Stimulated activated CD4-positive, alpha-beta T cell treated with anti-CD3 and anti-CD28 coated beads, Interleukin-15, amount 100 ng/mL, for 48 hours (primary cell): ENCODE data around the gene ST3GAL2.
"Not testable (repeated sequence)": the region's sequence is repeated elsewhere in the genome, so short reads cannot be mapped to it uniquely, and the experiment has no call there.

Experiments used
- DNase-seq, 2 donors: peaks; one replicate each; pipeline ENCODE4 v3.0.0-alpha.2; 2020; ENCODE audit warnings: low read depth in 2 of 2

ST3GAL2 gene

DNA sequence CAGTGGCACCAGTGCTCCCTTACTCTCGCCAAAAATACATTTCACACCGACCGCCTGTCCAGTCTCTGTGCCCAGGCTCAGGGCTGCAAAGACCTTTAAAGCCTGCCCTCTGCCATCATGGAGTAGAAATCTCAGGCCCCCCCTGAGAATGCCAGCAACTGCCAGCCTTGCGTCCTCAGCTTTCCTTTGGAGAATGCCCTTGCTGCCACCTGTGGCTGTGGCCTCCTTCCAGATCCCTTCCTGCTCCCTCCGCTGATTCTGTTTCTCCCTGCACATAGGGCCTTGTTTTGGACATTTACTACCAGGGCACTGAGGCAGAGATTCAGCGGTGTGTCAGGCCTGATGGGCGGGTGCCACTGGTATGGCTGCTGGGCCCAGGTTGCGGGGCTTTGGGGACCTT is 28.7 kb upstream of the ST3GAL2 start:
- DNase-seq: no peak

DNA sequence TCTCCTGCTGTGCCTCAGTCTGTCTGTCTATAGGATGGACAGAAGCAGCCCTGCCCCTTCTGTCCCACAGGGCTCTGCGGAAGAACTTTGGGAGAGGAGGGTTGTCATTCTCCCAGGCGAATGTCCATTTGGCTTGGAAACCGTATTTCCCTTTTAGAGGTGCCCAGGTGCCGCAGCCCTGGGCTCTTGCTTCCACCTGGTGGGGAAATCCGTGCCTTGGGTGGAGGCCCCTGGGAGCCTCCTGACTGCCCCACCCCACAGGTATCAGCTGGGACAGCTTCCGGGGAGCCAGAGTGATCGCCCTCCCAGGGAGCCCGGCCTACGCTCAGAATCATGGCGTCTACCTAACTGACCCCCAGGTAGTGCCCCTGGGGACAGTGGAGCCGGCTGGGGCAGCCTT is 28.2 kb upstream of the ST3GAL2 start:
- DNase-seq: no peak

DNA sequence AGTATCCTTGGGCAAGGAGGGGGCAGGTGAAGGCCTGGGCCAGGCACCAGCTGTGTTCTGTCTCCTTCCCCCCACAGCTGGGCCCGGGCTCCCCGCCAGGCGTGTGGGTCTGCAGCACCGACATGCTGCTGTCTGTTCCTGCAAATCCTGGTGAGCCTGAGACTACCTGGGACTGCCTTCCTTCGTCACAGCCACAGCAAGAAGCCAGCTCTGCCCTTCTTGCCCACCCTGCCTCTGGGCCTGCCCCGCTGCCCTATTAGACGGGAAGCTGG is 27.8 kb upstream of the ST3GAL2 start:
- DNase-seq: no peak

DNA sequence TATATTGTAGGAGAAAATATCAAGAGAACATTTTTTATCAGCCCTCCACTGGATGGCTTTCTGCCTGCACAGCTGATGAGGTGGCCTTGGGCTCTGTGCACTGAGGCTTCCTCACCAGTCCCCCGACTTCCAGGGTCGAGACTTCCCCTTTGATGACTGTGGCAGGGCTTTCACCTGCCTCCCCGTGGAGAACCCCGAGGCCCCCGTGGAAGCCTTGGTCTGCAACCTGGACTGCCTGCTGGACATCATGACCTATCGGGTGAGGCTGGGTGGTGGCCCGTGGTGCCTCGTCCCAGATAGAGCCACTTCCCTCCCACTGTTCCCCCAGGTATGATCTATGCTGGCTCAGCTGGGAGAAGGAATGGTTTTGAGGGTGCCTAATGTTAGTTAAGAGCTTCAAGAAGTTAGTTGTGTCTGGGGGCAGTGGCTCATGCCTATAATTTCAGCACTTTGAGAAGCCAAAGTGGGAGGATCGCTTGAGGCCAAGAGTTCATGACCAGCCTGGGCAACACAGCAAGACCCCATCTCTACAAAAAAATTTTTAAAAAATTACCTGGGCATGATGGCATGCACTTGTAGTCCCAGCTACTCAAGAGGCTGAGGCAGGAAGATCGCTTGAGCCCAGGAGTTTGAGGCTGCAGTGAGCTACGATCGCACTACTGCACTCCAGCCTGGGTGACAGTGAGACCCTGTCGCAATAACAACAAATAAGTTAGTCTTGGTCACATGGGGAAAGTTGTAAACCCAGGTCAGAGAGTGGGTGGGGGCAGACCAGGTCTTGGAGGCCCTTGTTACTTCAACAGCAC is 27.3 kb upstream of the ST3GAL2 start:
- DNase-seq: no peak

DNA sequence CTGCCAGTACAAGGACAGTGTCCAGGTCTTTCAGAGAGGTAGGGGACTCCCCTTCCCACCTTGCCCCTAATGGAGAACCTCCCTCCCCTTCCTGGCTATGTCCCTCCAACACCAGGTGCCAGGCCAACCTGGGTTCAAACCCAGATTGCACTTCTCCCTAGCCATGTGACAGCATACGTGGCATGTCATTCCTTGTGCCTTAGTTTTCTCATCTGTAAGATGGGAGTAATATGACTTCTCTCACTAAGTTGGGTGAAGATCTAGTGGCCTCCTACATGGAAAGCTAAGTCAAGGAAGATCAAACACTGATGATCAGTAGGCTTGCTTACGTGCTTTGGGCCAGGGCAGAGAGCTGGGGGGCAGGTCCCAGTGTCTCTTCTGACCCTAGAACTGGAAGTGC is 24.3 kb upstream of the ST3GAL2 start:
- no peak for DNase-seq

DNA sequence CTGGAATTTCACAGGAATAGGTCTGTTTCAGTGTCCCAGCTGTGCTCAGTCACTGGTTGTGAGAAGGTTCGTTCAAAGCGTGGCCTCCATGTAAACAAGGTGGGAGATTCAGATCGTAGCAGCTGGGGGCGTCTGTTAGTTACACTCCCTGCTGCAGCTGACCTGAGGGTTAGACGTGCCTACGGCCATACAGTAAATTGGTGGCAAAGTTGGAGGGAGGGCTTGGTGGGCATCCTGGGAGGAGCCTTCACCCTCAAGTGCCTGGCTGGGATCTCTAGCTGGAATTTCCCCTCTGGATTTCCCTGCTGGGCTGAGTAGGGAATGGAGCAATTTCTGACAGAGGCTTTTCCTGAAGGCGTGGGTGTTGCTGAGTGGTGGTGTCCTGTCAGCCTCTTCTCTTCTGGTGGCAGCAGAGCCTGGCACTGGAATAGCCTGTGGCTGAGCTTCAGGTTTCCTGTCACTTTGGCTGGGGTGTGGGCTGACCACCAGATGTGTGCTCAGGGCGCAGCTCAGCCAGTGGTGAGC is 21.9 kb upstream of the ST3GAL2 start:
- DNase-seq: no peak

DNA sequence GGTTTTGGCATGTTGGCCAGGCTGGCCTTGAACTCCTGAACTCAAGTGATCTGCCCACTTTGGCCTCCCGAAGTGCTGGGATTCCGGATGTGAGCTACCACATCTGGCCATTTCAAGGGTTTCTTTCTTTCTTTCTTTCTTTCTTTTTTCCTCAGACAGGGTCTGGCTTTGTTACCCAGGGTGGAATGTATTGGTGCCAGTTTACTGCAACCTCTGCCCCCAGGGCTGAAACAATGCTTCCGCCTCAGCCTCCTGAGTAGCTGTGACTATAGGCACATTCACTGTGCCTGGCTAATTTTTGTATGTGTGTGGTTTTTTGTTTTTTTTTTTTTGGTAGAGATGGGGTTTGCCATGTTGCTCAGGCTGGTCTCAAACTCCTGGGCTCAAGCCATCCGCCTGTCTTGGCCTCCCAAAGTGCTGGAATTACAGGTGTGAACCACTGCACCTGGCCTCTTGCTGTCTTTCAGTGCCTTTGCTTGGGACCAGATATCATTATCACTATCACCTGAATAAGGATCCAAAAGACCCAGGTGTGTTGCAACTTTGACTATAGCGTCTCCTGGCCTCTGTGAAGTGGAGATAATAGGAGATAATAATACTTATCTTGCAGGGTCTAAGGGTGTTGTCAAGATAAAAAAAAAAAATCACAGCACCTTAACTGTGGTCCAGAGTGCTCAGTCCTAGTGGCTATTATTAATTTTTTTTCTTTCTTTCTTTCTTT is 18.7 kb upstream of the ST3GAL2 start:
- no peak for DNase-seq

DNA sequence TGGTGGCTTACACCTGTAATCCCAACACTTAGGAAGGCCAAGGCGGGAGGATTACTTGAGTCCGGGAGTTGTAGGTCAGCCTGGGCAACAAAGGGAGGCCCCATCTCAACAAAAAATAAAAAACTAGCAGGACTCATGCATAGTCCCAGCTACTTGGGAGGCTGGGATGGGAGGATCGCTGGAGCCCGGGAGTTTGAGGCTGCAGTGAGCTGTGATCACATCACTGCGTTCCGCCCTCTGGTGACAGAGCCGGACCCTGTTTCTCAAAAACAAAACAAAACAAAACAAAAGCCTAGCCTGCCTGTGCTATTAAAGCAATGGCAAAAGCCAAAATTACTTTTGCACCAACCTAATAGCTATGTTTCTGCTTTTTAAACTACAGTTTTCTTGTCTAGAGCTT is 17.0 kb upstream of the ST3GAL2 start:
- DNase-seq: no peak

DNA sequence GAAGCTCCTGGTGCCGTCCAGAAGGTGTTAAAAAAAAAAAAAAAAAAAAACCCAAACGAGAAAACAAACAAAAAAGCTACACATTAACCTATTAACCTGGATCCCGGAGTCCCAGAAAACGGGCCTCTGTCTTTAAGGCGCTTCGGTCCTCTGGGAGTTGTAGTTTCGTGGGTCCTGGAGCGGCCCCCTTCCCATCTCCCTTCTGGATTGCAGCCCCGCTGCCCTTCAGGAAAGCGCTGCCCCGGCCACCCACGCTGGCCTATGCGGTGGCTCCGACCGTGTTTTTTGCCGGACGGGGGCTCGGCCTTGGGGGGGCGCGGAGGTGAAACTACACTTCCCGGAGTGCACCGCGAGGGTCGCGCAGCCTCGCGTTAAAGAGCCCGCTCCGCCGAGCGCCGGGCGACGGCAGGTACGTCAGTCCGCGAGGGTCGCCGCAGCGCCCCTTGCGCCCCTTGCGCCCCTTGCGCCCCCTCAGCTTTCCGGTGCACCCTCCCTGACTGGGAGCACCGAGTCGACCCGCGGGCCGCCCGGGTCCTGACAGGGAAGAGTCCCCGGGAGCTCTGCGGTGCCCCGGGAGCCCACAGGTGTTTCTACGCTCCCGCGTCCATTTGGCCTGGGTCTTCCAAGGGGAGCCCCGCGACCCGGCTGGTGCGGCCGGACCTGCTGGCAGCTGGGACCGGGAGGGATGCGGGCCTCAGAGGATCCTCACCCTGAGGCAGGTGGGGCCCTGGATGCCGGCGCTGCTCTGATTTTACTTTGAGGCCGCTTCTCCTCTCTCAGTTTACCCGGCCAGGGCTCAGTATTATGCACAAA is 15.5 kb upstream of the ST3GAL2 start, which contains the start of gene FCSK:
TSS of gene FCSK (plus strand) at position 374 of the 813 bp plus-strand sequence. CDS start 8,596 bp downstream, outside the sequence.
- peak; percentile 24 to 38 for DNase-seq

DNA sequence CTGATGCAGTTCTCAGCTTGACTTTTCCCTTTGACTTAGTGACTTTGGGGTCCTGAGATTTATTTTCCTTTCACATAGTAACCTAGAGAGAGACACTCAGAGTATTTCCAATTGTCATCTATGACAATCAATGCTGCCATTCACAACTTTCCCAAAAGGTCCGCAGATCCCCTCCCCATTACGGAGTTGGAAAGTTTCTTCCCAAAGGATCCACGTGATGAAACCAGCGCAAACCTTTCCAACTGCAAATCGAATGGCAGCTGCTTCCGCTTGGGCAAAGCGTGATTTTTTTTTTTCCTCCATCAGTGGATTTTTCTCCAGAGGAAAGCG is 15.0 kb upstream of the ST3GAL2 start:
- no peak for DNase-seq

DNA sequence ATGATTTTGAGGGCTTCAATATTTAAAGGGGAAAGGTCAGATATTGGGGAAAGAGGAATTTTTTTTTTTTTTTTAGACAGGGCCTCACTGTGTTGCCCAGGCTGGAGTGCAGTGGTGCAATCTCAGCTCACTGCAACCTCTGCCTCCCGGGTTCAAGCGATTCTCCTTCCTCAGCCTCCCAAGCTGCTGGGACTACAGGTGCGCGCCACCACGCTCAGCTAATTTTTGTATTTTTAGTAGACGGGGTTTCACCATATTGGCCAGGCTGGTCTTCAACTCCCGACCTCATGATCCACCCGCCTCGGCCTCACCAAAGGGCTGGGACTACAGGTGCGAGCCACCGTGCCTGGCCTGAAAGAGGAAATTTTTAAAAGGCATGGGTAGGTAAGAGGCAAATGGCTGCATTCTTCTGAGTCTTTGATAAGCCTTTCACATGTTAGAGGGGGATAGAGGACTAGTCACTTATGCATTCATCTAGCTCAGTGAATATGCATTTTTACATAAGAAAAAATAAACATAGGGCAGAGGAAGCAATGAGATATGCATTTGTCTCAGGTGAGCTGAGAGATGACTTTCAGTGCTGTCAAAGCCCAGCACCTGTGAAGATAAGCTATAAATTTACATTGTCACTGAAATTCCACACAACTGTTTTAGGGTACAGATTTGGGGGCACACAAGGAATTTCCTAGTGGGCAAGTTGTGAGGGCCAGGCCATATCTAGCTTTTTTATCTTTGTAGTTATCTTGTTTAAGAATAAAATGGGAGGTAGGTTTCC is 14.4 kb upstream of the ST3GAL2 start:
- no peak for DNase-seq

DNA sequence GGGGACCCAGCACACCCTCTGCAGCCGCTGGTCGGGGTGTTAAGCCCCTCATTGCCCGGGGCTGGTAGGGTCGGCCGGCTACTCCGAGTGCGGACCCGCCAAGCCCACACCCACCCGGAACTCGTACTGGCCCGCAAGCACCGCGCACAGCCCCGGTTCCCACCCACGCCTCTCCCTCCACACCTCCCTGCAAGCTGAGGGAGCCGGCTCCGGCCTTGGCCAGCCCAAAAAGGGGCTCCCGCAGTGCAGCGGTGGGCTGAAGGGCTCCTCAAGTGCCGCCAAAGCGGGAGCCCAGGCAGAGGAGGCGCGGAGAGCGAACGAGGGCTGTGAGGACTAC is 12.1 kb upstream of the ST3GAL2 start:
- not testable (repeated sequence) for DNase-seq

DNA sequence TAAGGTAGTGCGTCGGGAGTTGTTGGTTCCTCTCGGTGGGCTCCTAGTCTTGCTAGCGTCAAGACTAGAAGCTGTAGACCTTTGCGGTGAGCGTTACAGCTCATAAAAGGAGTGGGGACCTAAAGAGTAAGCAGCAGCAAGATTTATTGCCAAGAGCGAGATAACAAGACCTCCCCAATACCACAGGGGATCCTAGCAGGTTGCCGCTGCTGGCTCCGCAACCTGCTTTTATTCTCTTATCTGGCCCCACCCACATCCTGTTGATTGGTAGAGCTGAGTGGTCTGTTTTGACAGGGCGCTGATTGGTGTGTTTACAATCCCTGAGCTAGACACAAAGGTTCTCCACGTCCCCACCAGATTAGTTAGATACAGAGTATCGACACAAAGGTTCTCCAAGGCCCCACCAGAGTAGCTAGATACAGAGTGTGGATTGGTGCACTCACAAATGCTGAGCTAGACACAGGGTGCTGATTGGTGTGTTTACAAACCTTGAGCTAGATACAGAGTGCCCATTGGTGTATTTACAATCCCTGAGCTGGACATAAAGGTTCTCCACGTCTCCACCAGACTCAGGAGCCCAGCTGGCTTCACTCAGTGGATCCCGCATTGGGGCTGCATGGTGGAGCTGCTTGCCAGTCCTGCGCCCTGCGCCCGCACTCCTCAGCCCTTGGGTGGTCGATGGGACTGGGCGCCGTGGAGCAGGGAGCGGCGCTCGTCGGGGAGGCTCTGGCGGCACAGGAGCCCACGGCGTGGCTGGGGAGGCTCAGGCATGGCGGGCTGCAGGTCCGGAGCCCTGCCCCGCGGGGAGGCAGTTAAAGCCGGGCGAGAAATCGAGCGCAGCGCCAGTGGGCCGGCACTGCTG is 11.5 kb upstream of the ST3GAL2 start:
- DNase-seq: not testable (repeated sequence)

DNA sequence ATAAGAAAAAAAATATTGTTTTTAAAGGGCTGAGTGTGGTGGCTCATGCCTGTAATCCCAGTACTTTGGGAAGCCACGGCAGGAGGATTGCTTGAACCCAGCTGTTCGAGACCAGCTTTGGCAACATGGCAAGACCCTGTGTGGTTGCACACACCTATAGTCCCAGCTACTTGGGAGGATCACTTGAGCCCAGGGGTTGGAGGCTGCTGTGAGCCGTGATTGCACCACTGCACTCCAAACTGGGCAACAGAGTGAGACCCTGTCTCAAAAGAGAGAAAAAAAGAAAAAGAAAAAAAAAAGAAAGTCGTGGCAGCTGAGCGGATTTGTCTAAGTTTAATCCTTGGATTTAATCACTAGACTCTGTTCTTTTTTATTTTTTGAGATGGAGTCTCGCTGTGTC is 9.2 kb upstream of the ST3GAL2 start:
- no peak for DNase-seq

DNA sequence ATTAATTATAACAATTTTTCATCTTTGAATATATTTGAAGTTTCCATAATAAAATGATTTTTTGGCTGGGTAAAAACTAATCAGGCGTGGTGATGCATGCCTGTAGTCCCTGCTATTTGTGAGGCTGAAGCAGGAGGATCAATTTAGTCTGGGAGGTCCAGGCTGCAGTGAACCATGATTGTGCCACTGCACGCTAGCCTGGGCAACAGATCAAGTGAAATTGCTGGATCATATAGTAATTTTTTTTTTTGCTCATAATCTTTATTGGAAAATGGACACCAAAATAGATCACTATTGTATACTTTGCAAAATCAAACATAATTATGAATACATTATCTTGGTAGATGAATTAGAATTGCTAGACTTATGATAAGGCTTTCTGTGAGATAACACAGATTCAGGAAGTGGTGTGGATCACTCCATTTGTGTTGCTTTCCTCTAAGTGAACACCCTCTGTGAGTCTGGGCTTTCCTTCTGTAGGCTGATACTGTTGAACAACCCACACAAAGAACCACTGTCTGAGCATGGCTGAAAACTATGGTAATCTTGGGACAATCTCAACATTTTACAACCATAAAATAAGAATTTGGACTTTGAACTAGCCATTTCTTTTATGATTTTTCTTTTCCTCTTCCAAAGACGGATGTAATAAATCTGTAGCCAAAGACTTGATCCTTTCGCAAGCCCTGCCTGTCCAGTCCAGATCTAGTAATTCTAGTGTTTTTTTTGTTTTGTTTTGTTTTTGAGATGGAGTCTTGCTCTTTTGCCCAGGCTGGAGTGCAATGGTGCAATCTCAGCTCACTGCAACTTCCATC is 5.6 kb upstream of the ST3GAL2 start:
- no peak for DNase-seq

DNA sequence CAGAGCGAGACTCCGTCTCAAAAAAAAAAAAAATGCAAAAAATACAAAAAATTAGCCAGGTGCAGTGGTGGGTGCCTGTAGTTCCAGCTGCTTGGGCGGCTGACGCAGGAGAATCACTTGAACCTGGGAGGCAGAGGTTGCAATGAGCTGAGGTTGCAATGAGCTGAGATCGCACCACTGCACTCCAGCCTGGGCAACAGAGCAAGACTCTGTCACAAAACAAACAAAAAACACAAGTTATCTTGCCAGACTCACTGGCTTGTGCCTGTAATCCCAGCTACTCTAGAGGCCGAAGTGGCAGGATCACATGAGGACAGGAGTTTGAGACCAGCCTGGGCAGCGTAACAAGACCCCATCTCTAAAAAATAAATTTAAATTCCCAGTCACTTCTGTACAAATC is 3.4 kb upstream of the ST3GAL2 start:
- no peak for DNase-seq

DNA sequence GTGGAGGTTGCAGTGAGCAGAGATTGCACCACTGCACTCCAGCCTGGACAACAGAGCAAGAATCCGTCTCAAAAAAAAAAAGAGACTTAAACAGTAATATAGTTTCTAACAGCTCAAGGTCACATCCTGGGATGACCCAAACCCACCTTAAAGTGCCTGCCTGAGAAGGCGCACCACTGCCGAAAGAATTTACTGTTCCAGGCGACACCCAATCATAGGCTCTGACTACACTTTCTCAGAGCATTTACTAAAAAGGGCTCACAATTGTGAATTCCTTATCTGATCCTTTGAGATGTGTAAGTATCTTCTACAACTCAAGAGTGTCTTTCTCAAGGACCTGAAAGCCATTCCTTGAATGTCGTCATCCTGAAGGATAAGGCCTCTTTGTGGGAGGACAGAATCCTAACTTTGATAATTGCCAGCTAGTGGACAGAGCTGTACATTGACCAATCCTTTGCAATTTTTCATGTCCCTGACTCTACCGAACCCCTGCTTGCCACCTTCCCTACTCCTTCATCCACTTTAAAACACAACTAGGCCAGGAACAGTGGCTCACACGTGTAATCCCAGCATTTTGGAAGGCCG is 2.6 kb upstream of the ST3GAL2 start:
- DNase-seq: no peak

DNA sequence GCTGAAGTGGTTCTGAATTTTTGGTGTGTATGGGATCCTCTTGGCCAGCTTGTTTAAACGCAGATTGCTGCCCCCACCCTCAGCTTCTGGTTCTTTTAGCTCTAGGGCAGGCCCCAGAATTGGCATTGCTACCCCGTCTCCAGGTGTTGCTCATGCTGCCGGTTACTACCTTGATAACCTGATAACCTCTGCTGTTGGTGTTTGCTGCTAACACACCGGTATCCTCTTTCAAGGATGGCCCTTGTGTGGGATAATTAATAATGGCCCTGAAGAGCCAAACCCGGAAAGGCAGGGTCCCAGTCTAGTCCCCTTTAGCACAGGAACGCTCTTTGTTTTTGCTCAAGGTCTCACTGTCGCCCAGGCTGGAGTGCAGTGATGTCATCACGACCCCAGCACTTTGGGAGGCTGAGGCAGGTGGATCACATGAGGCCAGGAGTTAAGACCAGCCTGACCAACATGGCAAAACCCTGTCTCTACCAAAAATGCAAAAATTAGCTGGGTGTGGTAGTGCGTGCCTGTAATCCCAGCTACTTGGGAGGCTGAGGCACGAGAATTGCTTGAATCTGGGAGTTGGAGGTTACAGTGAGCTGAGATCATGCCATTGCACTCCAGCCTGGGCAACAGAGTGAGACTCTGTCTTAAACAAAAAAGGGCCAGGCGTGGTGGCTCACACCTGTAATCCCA is 1.3 kb upstream of the ST3GAL2 start:
- no peak for DNase-seq

DNA sequence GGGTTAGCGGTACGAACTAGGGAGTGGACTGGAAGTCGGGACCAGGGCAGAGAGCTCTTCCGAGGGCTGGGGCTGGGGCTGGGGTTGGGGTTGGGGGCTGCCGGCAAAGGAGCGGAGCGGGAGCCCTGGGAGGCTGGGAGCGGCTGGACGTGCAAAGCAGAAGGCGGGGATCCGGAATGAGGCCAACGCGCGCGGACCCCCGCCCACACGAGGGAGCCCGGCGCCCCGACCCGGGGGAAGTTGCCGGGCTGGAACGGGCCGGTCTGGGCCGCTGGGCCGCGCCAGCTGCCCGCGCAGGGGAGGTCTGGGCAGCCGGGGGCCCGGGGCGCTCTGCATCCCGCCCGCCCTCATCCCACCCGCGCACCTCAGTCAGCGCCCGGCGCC is 323 bp downstream of the ST3GAL2 start:
- DNase-seq: no peak
